Neuron (in vitro differentiated cells): ENCODE measurements around the gene ATG9B.
"Not testable (repeated sequence)": the region's sequence is repeated elsewhere in the genome, so short reads cannot be mapped to it uniquely, and the experiment has no call there.

ENCODE experiments used
- H2AFZ ChIP-seq: one replicate; pipeline ENCODE4 v1.6.1; 2013; ENCODE audit warnings: low read depth, mild to moderate bottlenecking, inconsistent platforms, low read length, moderate library complexity
- H3K27me3 ChIP-seq: one replicate; pipeline ENCODE4 v1.6.1; 2013; ENCODE audit warnings: low read length; ENCODE audit not compliant: insufficient read depth
- H3K36me3 ChIP-seq: one replicate; pipeline ENCODE4 v1.6.1; 2013; ENCODE audit warnings: low read length; ENCODE audit not compliant: insufficient read depth
- H3K4me1 ChIP-seq: one replicate; pipeline ENCODE4 v1.6.1; 2013; ENCODE audit warnings: low read length; ENCODE audit not compliant: insufficient read depth
- H3K4me3 ChIP-seq: 2 replicates; pipeline ENCODE4 v1.5.1; 2013; ENCODE audit warnings: mild to moderate bottlenecking, low read length, moderate library complexity
- H3K9me3 ChIP-seq: one replicate; pipeline ENCODE4 v1.6.1; 2013; ENCODE audit warnings: low read length

ATG9B gene

GRCh38 chr7:151053751-151054150, 29.5 kb upstream of the ATG9B start:
- Histone ChIP-seq H3K9me3 (no peaks in the 10 kb centered on the region), H3K27me3 (no peaks in the 10 kb centered on the region), H3K4me3 (no peak overlapping the region), H2AFZ (no peak overlapping the region), H3K4me1 (peaks cover 11% of the 10 kb centered on the region), H3K36me3 (peaks cover 2% of the 10 kb centered on the region)

DNA sequence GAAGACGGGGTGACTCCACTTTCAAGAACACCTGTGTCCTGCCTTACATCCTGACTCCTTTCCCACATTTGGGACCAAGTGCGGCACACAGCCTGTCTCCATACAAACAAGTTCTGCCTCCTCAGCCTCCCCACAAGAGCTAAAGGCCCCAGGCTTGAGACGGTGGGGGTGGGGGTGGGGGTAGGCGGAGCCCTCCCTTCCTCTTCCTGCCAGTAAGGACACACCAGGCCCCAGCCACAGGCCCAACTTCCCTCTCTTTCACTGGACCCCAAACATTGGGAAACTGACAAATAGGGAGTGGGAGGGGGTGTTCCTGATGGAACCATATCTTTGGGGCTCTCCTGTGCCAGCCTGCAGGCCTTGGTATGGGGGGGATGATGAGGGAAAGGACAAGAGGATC, 28.8 kb upstream of the ATG9B start:
- Histone ChIP-seq H3K4me1 (peaks cover 6% of the 10 kb centered on the region), H3K9me3 (no peaks in the 10 kb centered on the region), H3K36me3 (peaks cover 2% of the 10 kb centered on the region), H3K4me3 (no peak overlapping the region), H3K27me3 (no peaks in the 10 kb centered on the region), H2AFZ (no peak overlapping the region)

DNA sequence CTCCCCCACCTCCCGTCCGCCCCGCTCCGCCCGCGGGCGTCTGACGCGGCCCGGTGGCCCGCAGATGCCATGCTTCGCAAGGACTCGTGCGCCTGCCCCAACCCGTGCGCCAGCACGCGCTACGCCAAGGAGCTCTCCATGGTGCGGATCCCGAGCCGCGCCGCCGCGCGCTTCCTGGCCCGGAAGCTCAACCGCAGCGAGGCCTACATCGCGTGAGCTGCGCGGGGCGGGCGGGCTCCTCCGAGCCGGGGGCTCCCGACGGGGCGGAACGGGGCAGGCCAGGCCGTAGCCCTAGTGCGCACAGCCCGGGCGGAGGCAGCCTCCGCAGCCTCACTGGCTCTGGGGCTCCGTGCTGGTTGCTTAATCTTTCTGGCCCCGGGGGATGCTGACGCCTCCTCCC, 26.8 kb upstream of the ATG9B start:
- H3K9me3 ChIP-seq: no peaks in the 10 kb centered on the region
- H2AFZ ChIP-seq: no peak overlapping the region
- H3K36me3 ChIP-seq: peaks cover 2% of the 10 kb centered on the region
- no peaks in the 10 kb centered on the region for H3K4me1 ChIP-seq
- H3K27me3 ChIP-seq: no peaks in the 10 kb centered on the region
- no peak overlapping the region for H3K4me3 ChIP-seq

- no peaks in the 10 kb centered on the region for H3K4me1 ChIP-seq
- H3K36me3 ChIP-seq: peaks cover 2% of the 10 kb centered on the region
- H2AFZ ChIP-seq: no peak overlapping the region
- H3K27me3 ChIP-seq: no peaks in the 10 kb centered on the region
- H3K4me3 ChIP-seq: no peak overlapping the region
- no peaks in the 10 kb centered on the region for H3K9me3 ChIP-seq
These were observed 24.7 kb upstream of the ATG9B start for GRCh38 chr7:151048911-151049463.

- no peaks in the 10 kb centered on the region for H3K9me3 ChIP-seq
- no peak within 1 kb of the TSS for H2AFZ ChIP-seq
- H3K27me3 ChIP-seq: no peaks in the 10 kb centered on the region
- no peak within 1 kb of the TSS for H3K4me3 ChIP-seq
- no peaks in the 10 kb centered on the region for H3K36me3 ChIP-seq
- no peaks in the 10 kb centered on the region for H3K4me1 ChIP-seq
These were observed 23.9 kb upstream of the ATG9B start, which contains the start of gene ASIC3 for GRCh38 chr7:151047976-151048815. TSS of gene ASIC3 (plus strand) at chr7:151048531. CDS start at chr7:151048886, 355 bp downstream.

- Histone ChIP-seq H3K27me3 (no peaks in the 10 kb centered on the region), H3K4me3 (no peak overlapping the region)
These were observed 22.6 kb upstream of the ATG9B start for GRCh38 chr7:151046603-151047573.

DNA sequence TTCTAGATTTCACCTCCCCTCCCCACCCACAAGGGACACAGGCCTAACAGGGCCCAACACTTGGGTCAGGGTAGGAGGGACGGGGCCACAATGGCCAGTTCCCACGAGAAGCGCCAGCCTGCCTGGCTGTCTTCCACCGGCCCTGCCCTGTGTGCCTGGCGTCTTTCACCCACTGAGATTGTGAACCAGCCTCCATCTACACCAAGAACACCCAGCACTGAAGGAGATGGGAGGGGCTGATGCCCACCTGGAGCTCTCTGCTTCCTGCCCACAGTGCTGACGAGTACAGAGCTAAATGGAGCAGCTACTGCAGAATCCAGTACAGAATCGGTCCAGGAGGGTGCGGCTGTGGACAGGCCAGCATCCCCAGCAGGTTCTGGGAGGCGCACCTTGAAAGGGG, 21.7 kb upstream of the ATG9B start:
- Histone ChIP-seq H3K36me3 (peaks cover 4% of the 10 kb centered on the region), H3K9me3 (no peaks in the 10 kb centered on the region), H3K27me3 (no peaks in the 10 kb centered on the region), H2AFZ (no peak overlapping the region), H3K4me1 (no peaks in the 10 kb centered on the region), H3K4me3 (no peak overlapping the region)

More at GRCh38 chr7:151046603-151047573, 22.6 kb upstream of the ATG9B start:
- Histone ChIP-seq H3K9me3 (no peaks in the 10 kb centered on the region), H3K36me3 (peaks cover 1% of the 10 kb centered on the region), H3K4me1 (no peaks in the 10 kb centered on the region), H2AFZ (no peak overlapping the region)

DNA sequence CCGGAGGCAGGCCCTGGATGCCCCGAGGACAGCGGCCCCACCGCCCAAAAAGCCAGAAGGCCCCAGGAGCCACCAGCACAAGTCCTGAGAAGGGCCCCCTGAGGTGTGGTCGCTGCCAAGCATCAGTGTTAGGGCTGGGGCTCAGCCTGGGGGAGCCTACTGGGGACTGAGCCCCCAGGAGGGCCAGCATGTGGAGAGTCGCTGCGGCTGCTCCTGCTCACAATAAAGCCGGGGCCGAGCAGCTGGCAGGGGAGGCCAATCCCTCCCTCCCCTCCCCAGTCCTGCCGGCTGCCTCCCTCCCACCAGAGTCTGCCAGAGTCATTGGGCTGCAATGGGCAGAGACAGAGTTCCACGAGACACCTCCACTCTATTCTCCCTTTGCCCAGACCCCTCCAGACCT, 21.0 kb upstream of the ATG9B start:
- H3K27me3 ChIP-seq: no peaks in the 10 kb centered on the region
- H2AFZ ChIP-seq: no peak overlapping the region

GRCh38 chr7:151043959-151044358, 19.7 kb upstream of the ATG9B start:
- no peaks in the 10 kb centered on the region for H3K9me3 ChIP-seq
- H3K27me3 ChIP-seq: no peaks in the 10 kb centered on the region
- H3K36me3 ChIP-seq: peaks cover 4% of the 10 kb centered on the region
- H2AFZ ChIP-seq: no peak overlapping the region
- H3K4me1 ChIP-seq: peaks cover 7% of the 10 kb centered on the region
- no peak overlapping the region for H3K4me3 ChIP-seq

More for the DNA sequence above, 21.0 kb upstream of the ATG9B start:
- H3K9me3 ChIP-seq: no peaks in the 10 kb centered on the region
- H3K36me3 ChIP-seq: peaks cover 4% of the 10 kb centered on the region
- H3K4me1 ChIP-seq: no peaks in the 10 kb centered on the region
- H3K4me3 ChIP-seq: no peak overlapping the region

GRCh38 chr7:151043449-151043848, 19.2 kb upstream of the ATG9B start:
- not testable (repeated sequence) for H3K27me3 ChIP-seq

GRCh38 chr7:151040616-151041375, 16.5 kb upstream of the ATG9B start:
- no peaks in the 10 kb centered on the region for H3K27me3 ChIP-seq
- no peak overlapping the region for H3K4me3 ChIP-seq
- H3K36me3 ChIP-seq: peaks cover 11% of the 10 kb centered on the region
- no peak overlapping the region for H2AFZ ChIP-seq
- H3K4me1 ChIP-seq: peaks cover 9% of the 10 kb centered on the region
- H3K9me3 ChIP-seq: no peaks in the 10 kb centered on the region

More at GRCh38 chr7:151043449-151043848, 19.2 kb upstream of the ATG9B start:
- H3K4me3 ChIP-seq, H3K4me1 ChIP-seq, H2AFZ ChIP-seq, H3K36me3 ChIP-seq, H3K9me3 ChIP-seq: not testable (repeated sequence)

GRCh38 chr7:151039850-151040548, 15.7 kb upstream of the ATG9B start:
- H2AFZ ChIP-seq: no peak overlapping the region
- no peaks in the 10 kb centered on the region for H3K27me3 ChIP-seq
- peaks cover 9% of the 10 kb centered on the region for H3K4me1 ChIP-seq

More at GRCh38 chr7:151039850-151040548, 15.7 kb upstream of the ATG9B start:
- H3K4me3 ChIP-seq: no peak overlapping the region
- H3K36me3 ChIP-seq: peaks cover 16% of the 10 kb centered on the region
- H3K9me3 ChIP-seq: no peaks in the 10 kb centered on the region
